HepG2 (cell line): ENCODE results near the gene MAVS. TPM values are rescaled to one million over a fixed set of nuclear protein-coding genes. Genes with fewer than 3 reads are reported as not detected.

ENCODE experiments used
- GATA4 ChIP-seq: sonication (generic); IDR thresholded peaks from 2 replicates; pipeline ENCODE4 v1.6.1; 2016; ENCODE audit warnings: antibody characterized with exemption, low read depth, borderline replicate concordance
- KAT2B ChIP-seq: fragments of 150-350 bp; IDR thresholded peaks from 2 replicates; pipeline ENCODE4 v1.6.1; 2014; ENCODE audit warnings: low read depth, low read length, borderline replicate concordance
- NFE2L1 ChIP-seq: sonication (generic); formaldehyde crosslinking; IDR thresholded peaks from 2 replicates; pipeline ENCODE4 v1.4.0; 2020; ENCODE audit warnings: missing genetic modification reagents, mild to moderate bottlenecking, borderline replicate concordance
- NFYB ChIP-seq: sonication (generic); formaldehyde crosslinking; IDR thresholded peaks from 2 replicates; pipeline ENCODE4 v1.4.0; 2020; ENCODE audit warnings: missing genetic modification reagents
- TRIM24 ChIP-seq: sonication (generic); formaldehyde crosslinking; IDR thresholded peaks from 2 replicates; pipeline ENCODE4 v1.8.0; 2022; ENCODE audit warnings: mild to moderate bottlenecking, missing genetic modification reagents
- ZEB1 ChIP-seq: IDR thresholded peaks from 2 replicates; pipeline ENCODE4 v1.6.1; 2012; ENCODE audit warnings: mild to moderate bottlenecking, low read depth, inconsistent platforms; ENCODE audit not compliant: insufficient replicate concordance
- ZFP82 ChIP-seq: sonication (generic); formaldehyde crosslinking; IDR thresholded peaks from 2 replicates; pipeline ENCODE4 v1.5.1; 2020; ENCODE audit warnings: mild to moderate bottlenecking, missing genetic modification reagents, borderline replicate concordance
- ZFX ChIP-seq: sonication (generic); formaldehyde crosslinking; IDR thresholded peaks from 2 replicates; pipeline ENCODE4 v1.4.0; 2020; ENCODE audit warnings: mild to moderate bottlenecking, low read depth, missing genetic modification reagents, moderate library complexity
- ZKSCAN8 ChIP-seq: IDR thresholded peaks from 2 replicates; pipeline ENCODE4 v1.6.1; 2016; ENCODE audit warnings: borderline replicate concordance, missing genetic modification reagents, missing compliant biosample characterization
- ZNF20 ChIP-seq: sonication (generic); formaldehyde crosslinking; IDR thresholded peaks from 2 replicates; pipeline ENCODE4 v1.4.0; 2020; ENCODE audit warnings: mild to moderate bottlenecking, moderate library complexity, missing genetic modification reagents
- ZNF556 ChIP-seq: sonication (generic); formaldehyde crosslinking; IDR thresholded peaks from 2 replicates; pipeline ENCODE4 v1.4.0; 2020; ENCODE audit warnings: mild to moderate bottlenecking, missing genetic modification reagents, borderline replicate concordance
- ZNF616 ChIP-seq: sonication (generic); formaldehyde crosslinking; IDR thresholded peaks from 2 replicates; pipeline ENCODE4 v1.5.0; 2020; ENCODE audit warnings: low read depth, mild to moderate bottlenecking, missing genetic modification reagents
- polyA plus RNA-seq, 8 experiments: library from polyadenylated mRNA; depleted of rRNA in 3 of 8; stranded (reverse) in 7 of 8; unstranded in 1 of 8; fragments of >200 nt; fragmentation: Illumina TruSeq in 4 of 8; extraction: Trizol in 4 of 8; gene quantifications; 2 replicates each; pipeline versions ENCODE4 v1.2.1 to v1.2.3, GENCODE V29; 2011 to 2016; ENCODE audit warnings: low read depth in 4 of 8, missing spikeins in 1 of 8, mixed read lengths in 1 of 8; ENCODE audit not compliant: insufficient read depth in 1 of 8
- total RNA-seq, 5 experiments: library from RNA; depleted of rRNA; stranded (reverse); fragments of >200 nt; fragmentation: Illumina TruSeq; extraction: Trizol; gene quantifications; 2 replicates each; pipeline ENCODE4 v1.2.3, GENCODE V29; 2016; ENCODE audit warnings: low read depth in 1 of 5
- TF ChIP-seq, protein P1 (sequence below): sonication (generic); formaldehyde crosslinking; IDR thresholded peaks from 2 replicates; pipeline ENCODE4 v1.8.1; 2023; ENCODE audit warnings: mild to moderate bottlenecking, moderate library complexity, missing genetic modification reagents
- TF ChIP-seq, protein P2 (sequence below): sonication (generic); formaldehyde crosslinking; IDR thresholded peaks from 2 replicates; pipeline ENCODE4 v1.5.0; 2020; ENCODE audit warnings: mild to moderate bottlenecking, missing genetic modification reagents, borderline replicate concordance
- TF ChIP-seq, protein P3 (sequence below): sonication (generic); formaldehyde crosslinking; IDR thresholded peaks from 2 replicates; pipeline ENCODE4 v1.5.0; 2020; ENCODE audit warnings: mild to moderate bottlenecking, missing genetic modification reagents, borderline replicate concordance
- TF ChIP-seq, protein P4 (sequence below): IDR thresholded peaks from 2 replicates; pipeline ENCODE4 v1.6.1; 2016; ENCODE audit warnings: mild to moderate bottlenecking, missing biosample characterization, missing genetic modification reagents
- TF ChIP-seq, protein P5 (sequence below): sonication (generic); formaldehyde crosslinking; IDR thresholded peaks from 2 replicates; pipeline ENCODE4 v1.5.0; 2020; ENCODE audit warnings: missing genetic modification reagents

Gene MAVS
- total and polyA plus RNA-seq, 2 of the 13 experiments (the other 11 are each of a cell fraction or from before 2014, with no cell fraction given): 27.3 to 36.6 TPM

DNA sequence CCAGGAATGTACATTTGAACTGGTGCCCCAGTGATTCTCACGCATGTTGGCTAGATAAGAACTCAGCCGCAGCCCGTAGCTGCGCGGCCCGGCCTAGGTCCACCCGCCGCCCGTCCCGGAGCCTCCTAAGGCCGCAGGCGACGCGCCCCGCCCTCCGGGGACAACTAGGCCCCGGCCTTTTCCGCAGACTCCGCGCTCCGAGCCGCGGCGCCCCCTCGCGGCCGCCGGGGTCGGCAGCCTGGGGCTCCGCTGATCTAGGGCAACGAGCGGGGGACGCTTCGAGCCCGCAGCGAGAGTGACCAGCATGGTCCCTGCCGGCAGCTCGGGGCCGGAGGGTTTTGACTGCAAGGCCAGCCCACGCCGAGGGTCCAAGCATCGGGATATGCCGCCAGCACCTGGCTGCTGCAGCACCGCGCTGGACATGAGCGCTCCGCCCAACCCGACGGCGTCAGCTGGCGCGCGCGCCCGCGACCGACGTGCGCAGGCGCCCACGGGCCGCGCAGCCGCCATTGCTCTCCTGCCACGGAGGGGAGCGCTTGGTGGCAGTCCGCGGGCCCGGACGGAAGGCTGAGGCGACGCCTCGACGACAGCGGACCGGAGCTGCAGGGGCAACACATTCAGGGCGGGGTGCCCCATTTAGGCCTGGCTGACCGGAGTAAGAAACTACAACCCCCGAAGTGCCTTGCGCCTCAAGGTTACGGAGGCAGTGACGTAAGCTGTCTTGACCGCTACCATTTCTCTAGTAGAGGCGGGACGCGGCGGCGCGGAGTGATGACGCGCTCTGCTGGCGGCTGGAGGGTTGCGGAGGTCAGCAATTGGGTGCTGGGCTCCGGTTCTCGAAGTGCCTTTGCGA, 26.4 kb upstream of the MAVS start, which contains the start of gene AP5S1 (continued):
- TF ChIP-seq, protein P1, sequence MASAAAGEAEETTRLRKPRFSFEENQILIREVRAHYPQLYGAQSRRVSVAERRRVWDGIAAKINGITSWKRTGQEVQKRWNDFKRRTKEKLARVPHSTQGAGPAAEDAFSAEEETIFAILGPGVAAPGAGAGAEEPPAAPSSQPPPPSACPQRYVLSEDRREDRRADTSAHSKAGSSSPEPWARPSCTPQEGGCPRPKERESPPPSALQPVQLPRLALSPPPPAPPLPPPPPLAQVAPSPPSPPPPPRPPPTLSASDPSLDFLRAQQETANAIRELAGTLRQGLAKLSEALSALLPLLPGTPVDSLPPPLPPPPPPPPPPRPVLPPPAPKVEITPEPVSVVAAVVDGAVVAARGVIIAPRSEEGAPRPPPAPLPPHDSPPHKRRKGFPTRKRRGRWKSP (CRISPR knock-in tag): peak; percentile 95
- TF ChIP-seq, protein P2, sequence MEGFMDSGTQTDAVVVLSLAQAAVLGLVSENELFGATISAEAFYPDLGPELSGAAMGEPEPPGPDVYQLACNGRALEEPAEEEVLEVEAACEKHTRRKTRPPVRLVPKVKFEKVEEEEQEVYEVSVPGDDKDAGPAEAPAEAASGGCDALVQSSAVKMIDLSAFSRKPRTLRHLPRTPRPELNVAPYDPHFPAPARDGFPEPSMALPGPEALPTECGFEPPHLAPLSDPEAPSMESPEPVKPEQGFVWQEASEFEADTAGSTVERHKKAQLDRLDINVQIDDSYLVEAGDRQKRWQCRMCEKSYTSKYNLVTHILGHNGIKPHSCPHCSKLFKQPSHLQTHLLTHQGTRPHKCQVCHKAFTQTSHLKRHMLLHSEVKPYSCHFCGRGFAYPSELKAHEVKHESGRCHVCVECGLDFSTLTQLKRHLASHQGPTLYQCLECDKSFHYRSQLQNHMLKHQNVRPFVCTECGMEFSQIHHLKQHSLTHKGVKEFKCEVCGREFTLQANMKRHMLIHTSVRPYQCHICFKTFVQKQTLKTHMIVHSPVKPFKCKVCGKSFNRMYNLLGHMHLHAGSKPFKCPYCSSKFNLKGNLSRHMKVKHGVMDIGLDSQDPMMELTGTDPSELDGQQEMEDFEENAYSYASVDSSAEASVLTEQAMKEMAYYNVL: peak; percentile 83
- TF ChIP-seq, protein P3, sequence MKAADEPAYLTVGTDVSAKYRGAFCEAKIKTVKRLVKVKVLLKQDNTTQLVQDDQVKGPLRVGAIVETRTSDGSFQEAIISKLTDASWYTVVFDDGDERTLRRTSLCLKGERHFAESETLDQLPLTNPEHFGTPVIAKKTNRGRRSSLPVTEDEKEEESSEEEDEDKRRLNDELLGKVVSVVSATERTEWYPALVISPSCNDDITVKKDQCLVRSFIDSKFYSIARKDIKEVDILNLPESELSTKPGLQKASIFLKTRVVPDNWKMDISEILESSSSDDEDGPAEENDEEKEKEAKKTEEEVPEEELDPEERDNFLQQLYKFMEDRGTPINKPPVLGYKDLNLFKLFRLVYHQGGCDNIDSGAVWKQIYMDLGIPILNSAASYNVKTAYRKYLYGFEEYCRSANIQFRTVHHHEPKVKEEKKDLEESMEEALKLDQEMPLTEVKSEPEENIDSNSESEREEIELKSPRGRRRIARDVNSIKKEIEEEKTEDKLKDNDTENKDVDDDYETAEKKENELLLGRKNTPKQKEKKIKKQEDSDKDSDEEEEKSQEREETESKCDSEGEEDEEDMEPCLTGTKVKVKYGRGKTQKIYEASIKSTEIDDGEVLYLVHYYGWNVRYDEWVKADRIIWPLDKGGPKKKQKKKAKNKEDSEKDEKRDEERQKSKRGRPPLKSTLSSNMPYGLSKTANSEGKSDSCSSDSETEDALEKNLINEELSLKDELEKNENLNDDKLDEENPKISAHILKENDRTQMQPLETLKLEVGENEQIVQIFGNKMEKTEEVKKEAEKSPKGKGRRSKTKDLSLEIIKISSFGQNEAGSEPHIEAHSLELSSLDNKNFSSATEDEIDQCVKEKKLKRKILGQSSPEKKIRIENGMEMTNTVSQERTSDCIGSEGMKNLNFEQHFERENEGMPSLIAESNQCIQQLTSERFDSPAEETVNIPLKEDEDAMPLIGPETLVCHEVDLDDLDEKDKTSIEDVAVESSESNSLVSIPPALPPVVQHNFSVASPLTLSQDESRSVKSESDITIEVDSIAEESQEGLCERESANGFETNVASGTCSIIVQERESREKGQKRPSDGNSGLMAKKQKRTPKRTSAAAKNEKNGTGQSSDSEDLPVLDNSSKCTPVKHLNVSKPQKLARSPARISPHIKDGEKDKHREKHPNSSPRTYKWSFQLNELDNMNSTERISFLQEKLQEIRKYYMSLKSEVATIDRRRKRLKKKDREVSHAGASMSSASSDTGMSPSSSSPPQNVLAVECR: peak; percentile 93
- no peak for TF ChIP-seq KAT2B
- peak; percentile 100 for TF ChIP-seq ZFX (CRISPR knock-in tag)
- TF ChIP-seq GATA4: peak; percentile 37; the same call in 1 of the 2 replicates
- TF ChIP-seq, protein P4, sequence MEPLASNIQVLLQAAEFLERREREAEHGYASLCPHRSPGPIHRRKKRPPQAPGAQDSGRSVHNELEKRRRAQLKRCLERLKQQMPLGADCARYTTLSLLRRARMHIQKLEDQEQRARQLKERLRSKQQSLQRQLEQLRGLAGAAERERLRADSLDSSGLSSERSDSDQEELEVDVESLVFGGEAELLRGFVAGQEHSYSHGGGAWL (CRISPR knock-in tag): peak; percentile 89
- no peak for TF ChIP-seq NFE2L1
- TF ChIP-seq ZNF616 (CRISPR knock-in tag): peak; percentile 96; the same call in 1 of the 2 replicates
- peak; percentile 79 for TF ChIP-seq NFYB (CRISPR knock-in tag)
- TF ChIP-seq ZEB1: no peak
- no peak for TF ChIP-seq ZFP82 (CRISPR knock-in tag)
- TF ChIP-seq ZNF20 (CRISPR knock-in tag): peak; percentile 94; the same call in 1 of the 2 replicates
- no peak for TF ChIP-seq TRIM24
- TF ChIP-seq ZKSCAN8 (CRISPR knock-in tag): peak; percentile 90; the same call in 1 of the 2 replicates
- TF ChIP-seq, protein P5, sequence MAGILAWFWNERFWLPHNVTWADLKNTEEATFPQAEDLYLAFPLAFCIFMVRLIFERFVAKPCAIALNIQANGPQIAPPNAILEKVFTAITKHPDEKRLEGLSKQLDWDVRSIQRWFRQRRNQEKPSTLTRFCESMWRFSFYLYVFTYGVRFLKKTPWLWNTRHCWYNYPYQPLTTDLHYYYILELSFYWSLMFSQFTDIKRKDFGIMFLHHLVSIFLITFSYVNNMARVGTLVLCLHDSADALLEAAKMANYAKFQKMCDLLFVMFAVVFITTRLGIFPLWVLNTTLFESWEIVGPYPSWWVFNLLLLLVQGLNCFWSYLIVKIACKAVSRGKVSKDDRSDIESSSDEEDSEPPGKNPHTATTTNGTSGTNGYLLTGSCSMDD (CRISPR knock-in tag): peak; percentile 95; the same call in 1 of the 2 replicates
- peak; percentile 98; the same call in 1 of the 2 replicates for TF ChIP-seq ZNF556 (CRISPR knock-in tag)
